Neutrophil (primary cell): ENCODE measurements around the gene COL18A1.

Experiments used
- H3K27ac ChIP-seq: fragments of 200-600 bp; sonication (generic); 2 replicates; pipeline ENCODE4 v1.5.1; 2016; ENCODE audit warnings: mild to moderate bottlenecking, moderate library complexity
- H3K27me3 ChIP-seq: fragments of 200-600 bp; sonication (generic); 2 replicates; pipeline ENCODE4 v1.6.0; 2016; ENCODE audit warnings: mild to moderate bottlenecking
- H3K36me3 ChIP-seq: fragments of 200-600 bp; sonication (generic); 2 replicates; pipeline ENCODE4 v1.5.1; 2017
- H3K4me1 ChIP-seq, 2 experiments: fragments of 200-600 bp in 1 of 2; sonication (generic) in 1 of 2; 1 replicate in 1 of 2; 2 replicates in 1 of 2; pipeline versions ENCODE4 v1.5.1 to v1.6.1; 2013 to 2016; ENCODE audit warnings: low read depth in 1 of 2, low read length in 1 of 2, mild to moderate bottlenecking in 1 of 2, moderate library complexity in 1 of 2; ENCODE audit not compliant: control insufficient read depth in 1 of 2, insufficient read depth in 1 of 2
- H3K4me3 ChIP-seq, 2 experiments: fragments of 200-600 bp in 1 of 2; sonication (generic) in 1 of 2; 1 replicate in 1 of 2; 2 replicates in 1 of 2; pipeline ENCODE4 v1.5.1; 2013 to 2016; ENCODE audit warnings: low read depth in 1 of 2, low read length in 1 of 2, mild to moderate bottlenecking in 1 of 2, moderate library complexity in 1 of 2
- H3K9me3 ChIP-seq: fragments of 200-600 bp; sonication (generic); 2 replicates; pipeline ENCODE4 v1.5.1; 2016
- TF ChIP-seq, protein P1 (sequence below): fragments of 200-600 bp; sonication (generic); IDR thresholded peaks from 2 replicates; pipeline ENCODE4 v1.5.1; 2016; ENCODE audit warnings: antibody characterized with exemption

COL18A1 gene

DNA sequence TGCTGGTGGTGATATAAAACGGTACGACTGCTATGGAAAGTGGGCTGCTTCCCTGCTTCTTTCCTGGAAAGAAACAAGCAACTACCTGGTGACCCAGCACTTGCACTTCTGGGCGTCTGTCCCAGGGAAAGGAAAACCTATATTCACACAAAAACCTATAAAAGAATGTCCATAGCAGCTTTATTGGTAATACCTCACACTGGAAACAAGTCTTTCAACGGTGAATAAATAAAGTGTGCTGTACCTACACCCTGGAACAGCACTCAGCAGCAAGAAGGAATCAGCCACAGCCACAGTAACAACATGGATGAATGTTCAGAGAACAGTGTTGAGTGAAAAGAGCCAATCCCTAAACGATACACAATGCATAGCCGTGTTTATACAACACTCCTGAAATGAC is 117.4 kb downstream of the COL18A1 start:
- Histone ChIP-seq H3K27me3 (no peaks in the 10 kb centered on the region), H3K4me1 (peaks cover 37 to 49% of the 10 kb centered on the region in 2 experiments), H3K27ac (peak overlapping the region; percentile 93), H3K9me3 (no peaks in the 10 kb centered on the region), H3K36me3 (peaks cover 55% of the 10 kb centered on the region), H3K4me3 (no peak overlapping the region)
- TF ChIP-seq, protein P1, sequence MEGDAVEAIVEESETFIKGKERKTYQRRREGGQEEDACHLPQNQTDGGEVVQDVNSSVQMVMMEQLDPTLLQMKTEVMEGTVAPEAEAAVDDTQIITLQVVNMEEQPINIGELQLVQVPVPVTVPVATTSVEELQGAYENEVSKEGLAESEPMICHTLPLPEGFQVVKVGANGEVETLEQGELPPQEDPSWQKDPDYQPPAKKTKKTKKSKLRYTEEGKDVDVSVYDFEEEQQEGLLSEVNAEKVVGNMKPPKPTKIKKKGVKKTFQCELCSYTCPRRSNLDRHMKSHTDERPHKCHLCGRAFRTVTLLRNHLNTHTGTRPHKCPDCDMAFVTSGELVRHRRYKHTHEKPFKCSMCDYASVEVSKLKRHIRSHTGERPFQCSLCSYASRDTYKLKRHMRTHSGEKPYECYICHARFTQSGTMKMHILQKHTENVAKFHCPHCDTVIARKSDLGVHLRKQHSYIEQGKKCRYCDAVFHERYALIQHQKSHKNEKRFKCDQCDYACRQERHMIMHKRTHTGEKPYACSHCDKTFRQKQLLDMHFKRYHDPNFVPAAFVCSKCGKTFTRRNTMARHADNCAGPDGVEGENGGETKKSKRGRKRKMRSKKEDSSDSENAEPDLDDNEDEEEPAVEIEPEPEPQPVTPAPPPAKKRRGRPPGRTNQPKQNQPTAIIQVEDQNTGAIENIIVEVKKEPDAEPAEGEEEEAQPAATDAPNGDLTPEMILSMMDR = no peak

DNA sequence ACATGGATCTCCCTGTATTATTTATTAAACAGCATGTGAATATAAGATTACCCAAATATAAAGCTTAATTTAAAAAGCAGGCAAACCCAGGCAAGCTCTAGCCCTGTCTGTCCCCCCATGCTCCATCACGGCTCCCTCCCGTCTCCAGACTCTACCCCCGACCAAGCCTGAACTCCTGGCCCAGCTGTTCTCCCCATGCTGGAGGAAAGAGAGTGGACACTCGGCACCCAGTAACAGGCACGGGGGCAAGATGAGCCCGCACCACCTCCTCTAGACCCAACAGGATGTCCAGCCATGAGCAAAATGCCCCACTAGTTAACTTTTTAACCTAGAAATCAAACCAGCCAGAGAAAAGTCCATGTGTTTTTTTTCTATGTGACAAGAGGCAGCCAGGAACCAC is 118.0 kb downstream of the COL18A1 start:
- Histone ChIP-seq H3K4me1 (peaks cover 31 to 46% of the 10 kb centered on the region in 2 experiments), H3K9me3 (no peaks in the 10 kb centered on the region), H3K27ac (peak overlapping the region; percentile 93), H3K4me3 (no peak overlapping the region), H3K36me3 (peaks cover 61% of the 10 kb centered on the region), H3K27me3 (no peaks in the 10 kb centered on the region)
- TF ChIP-seq, protein P1 = no peak

DNA sequence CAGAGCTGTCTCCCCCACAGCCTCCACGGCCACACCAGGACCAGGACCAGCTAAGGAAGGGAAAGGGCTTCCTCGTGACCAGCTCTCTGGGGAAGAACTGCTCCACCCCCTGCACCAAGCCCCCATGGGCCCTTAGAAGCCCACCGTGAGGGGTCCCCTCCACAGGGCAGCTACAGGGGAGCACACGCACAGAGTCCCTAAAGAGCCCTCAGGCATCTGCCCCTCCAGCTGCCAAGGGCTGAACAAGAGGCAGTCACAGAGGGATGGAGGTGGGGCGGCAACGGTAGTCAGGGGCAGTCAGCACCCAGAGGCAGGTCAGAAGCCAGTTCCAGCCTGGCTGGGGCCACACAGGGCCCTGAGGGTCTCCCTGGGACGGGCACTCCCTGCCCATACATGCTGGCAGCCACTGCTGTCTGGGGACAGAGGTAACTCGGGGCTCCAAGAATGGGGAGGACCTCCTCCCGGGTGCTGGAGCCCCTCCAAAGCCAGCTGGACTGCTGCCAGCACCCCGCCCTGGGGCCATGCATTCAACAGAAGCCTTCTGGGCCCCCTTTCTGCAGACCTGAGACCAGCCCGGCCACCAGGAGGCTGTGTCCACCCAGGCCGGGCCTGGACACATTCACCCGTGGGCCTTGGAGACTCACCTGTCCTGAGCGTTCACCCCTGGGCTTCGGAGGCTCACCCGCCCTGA is 118.6 kb downstream of the COL18A1 start:
- H3K36me3 ChIP-seq = peaks cover 66% of the 10 kb centered on the region
- H3K9me3 ChIP-seq = no peaks in the 10 kb centered on the region

DNA sequence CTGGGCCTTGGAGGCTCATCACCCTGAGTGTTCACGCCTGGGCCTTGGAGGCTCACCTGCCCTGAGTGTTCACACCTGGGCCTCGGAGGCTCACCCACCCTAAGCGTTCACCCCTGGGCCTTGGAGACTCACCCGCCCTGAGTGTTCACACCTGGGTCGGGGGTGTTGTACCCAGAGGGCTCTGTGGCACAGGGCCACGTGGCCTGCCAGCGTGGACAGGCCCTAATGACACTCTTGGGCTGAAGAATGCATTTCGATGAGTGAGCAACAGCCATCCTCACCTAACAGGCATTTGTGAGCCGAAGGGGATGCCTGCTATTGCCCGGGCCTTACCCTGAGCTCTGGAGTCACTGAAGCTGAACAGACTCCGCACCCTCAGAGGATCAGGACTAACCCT is 119.8 kb downstream of the COL18A1 start:
- TF ChIP-seq, protein P1 = no peak
- Histone ChIP-seq H3K4me1 (peaks cover 14 to 41% of the 10 kb centered on the region in 2 experiments), H3K27me3 (no peaks in the 10 kb centered on the region), H3K27ac (peak overlapping the region; percentile 10), H3K4me3 (no peak overlapping the region), H3K36me3 (peaks cover 78% of the 10 kb centered on the region), H3K9me3 (no peaks in the 10 kb centered on the region)

More for the DNA sequence above, 118.6 kb downstream of the COL18A1 start:
- Histone ChIP-seq H3K27ac (peak overlapping the region; percentile 93), H3K4me3 (no peak overlapping the region), H3K4me1 (peaks cover 26 to 46% of the 10 kb centered on the region in 2 experiments), H3K27me3 (no peaks in the 10 kb centered on the region)
- TF ChIP-seq, protein P1 = no peak

DNA sequence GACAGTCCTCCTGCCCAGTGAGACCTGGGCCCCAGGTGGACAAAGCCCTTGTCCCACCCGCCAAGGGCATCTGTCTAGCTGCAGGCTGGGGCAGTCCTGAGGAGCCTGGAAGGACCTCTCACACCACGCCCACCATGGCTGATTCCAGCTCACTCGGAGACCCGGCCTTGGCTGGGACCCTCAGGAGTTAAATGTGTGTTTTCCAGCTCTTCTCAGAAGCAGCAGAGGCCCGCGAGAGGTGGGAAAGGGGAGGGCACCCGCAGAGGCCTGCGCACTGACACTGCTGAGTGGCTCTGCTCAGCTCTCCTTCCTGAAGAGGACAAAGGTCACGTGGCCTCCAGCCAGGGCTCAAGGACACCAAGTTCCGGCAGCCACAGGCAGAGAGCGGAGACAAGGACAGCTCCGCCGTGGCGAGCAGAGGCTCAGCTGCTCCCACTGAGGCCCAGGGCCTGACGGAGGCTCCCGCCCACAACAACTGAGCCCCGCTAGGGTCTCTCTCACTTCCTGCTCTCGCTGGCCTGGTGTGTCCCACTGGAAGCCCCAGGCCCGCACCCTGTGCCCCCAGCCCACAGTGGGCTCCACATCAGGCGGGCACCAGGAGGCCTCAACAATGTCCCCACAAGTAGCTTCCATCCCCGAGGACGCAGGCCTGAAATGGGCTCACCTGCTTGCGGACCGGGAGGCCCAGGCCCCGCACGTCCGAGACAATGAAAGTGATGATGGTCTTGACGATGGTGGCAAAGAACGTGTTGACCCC is 120.4 kb downstream of the COL18A1 start:
- Histone ChIP-seq H3K9me3 (no peaks in the 10 kb centered on the region), H3K4me3 (no peak overlapping the region), H3K27ac (peak overlapping the region; percentile 10), H3K36me3 (peaks cover 84% of the 10 kb centered on the region), H3K4me1 (peaks cover 8 to 35% of the 10 kb centered on the region in 2 experiments), H3K27me3 (no peaks in the 10 kb centered on the region)
- TF ChIP-seq, protein P1 = no peak
